ENCODE measurements around the gene WDR37.

The WDR37 gene

GRCh38 chr10:1180071-1180730, 124.0 kb downstream of the WDR37 start:
- DNase-seq (ENCODE audit: low read depth in 2 of 2): no peak
- no peak overlapping the region for H3K4me3 ChIP-seq (replicated peaks in 1 of 2; ENCODE audit: low read depth in 2 of 2, low read length in 2 of 2)
- TF ChIP-seq, protein P1, sequence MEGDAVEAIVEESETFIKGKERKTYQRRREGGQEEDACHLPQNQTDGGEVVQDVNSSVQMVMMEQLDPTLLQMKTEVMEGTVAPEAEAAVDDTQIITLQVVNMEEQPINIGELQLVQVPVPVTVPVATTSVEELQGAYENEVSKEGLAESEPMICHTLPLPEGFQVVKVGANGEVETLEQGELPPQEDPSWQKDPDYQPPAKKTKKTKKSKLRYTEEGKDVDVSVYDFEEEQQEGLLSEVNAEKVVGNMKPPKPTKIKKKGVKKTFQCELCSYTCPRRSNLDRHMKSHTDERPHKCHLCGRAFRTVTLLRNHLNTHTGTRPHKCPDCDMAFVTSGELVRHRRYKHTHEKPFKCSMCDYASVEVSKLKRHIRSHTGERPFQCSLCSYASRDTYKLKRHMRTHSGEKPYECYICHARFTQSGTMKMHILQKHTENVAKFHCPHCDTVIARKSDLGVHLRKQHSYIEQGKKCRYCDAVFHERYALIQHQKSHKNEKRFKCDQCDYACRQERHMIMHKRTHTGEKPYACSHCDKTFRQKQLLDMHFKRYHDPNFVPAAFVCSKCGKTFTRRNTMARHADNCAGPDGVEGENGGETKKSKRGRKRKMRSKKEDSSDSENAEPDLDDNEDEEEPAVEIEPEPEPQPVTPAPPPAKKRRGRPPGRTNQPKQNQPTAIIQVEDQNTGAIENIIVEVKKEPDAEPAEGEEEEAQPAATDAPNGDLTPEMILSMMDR (IDR thresholded peaks at IDR 0.05; ENCODE audit: low read depth, low read length): no peak

DNA sequence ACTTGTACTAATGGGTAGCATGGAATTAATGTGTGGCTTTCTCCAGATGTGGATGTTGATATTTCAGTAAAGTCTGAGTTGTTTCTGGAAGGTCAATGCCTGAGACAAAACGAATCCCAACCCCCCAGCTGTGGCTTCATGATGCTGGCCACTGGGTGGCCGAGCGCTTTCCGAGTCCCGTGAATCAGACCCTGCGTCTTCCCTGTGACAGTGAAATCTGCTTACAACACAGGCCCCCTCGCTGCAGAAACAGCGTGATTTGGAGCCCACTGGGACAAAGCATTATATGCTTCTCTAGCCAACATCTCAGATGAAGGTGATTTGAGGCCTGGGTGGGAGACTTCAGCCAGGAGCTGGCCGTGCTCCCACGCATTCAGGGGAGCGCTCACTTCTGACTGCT, 124.7 kb downstream of the WDR37 start:
- TF ChIP-seq, protein P1 (IDR thresholded peaks at IDR 0.05; ENCODE audit: low read depth, low read length): no peak
- no peak overlapping the region for H3K4me3 ChIP-seq (replicated peaks in 1 of 2; ENCODE audit: low read depth in 2 of 2, low read length in 2 of 2)
- no peak for DNase-seq (ENCODE audit: low read depth in 2 of 2)
